Osteoblast (primary cell): ENCODE measurements around the gene EFR3B. TPM values are rescaled to one million over a fixed set of nuclear protein-coding genes. Genes with fewer than 3 reads are reported as not detected.

Experiments used
- DNase-seq: peaks from one replicate; pipeline ENCODE4 v3.0.0; 2011; ENCODE audit warnings: low spot score, mixed read lengths; ENCODE audit not compliant: insufficient read length; ENCODE audit errors: missing footprints
- H2AFZ ChIP-seq: 2 replicates; pipeline ENCODE4 v1.6.0; 2011; ENCODE audit warnings: mild to moderate bottlenecking, low read length
- H3K27ac ChIP-seq: 2 replicates; pipeline ENCODE4 v1.5.1; 2011; ENCODE audit warnings: mild to moderate bottlenecking, low read depth, low read length, moderate library complexity
- H3K27me3 ChIP-seq: 2 replicates; pipeline ENCODE4 v1.6.0; 2012; ENCODE audit warnings: mild to moderate bottlenecking, control low read depth, inconsistent platforms, low read length, moderate library complexity; ENCODE audit not compliant: insufficient read depth
- H3K36me3 ChIP-seq: 2 replicates; pipeline ENCODE4 v1.5.1; 2011; ENCODE audit warnings: mild to moderate bottlenecking, low read length, control low read depth, moderate library complexity; ENCODE audit not compliant: insufficient read depth
- H3K4me1 ChIP-seq: 2 replicates; pipeline ENCODE4 v1.5.1; 2011; ENCODE audit warnings: mild to moderate bottlenecking, low read length, control low read depth, moderate library complexity; ENCODE audit not compliant: insufficient read depth
- H3K4me2 ChIP-seq: 2 replicates; pipeline ENCODE4 v1.6.0; 2011; ENCODE audit warnings: mild to moderate bottlenecking, low read length; ENCODE audit not compliant: insufficient read depth
- H3K4me3 ChIP-seq: fragments of 200-600 bp; sonication (generic); 3 replicates; pipeline ENCODE4 v1.5.1; 2012; ENCODE audit warnings: mild to moderate bottlenecking, low read length, inconsistent platforms; ENCODE audit not compliant: insufficient read depth
- H3K79me2 ChIP-seq: 2 replicates; pipeline ENCODE4 v1.6.0; 2012; ENCODE audit warnings: mild to moderate bottlenecking, low read length, control low read depth, inconsistent platforms; ENCODE audit not compliant: insufficient read depth
- H3K9me3 ChIP-seq: 2 replicates; pipeline ENCODE4 v1.5.1; 2011; ENCODE audit warnings: low read depth, low read length, control low read depth
- H4K20me1 ChIP-seq: 2 replicates; pipeline ENCODE4 v1.6.0; 2012; ENCODE audit warnings: mild to moderate bottlenecking, low read length, control low read depth; ENCODE audit not compliant: insufficient read depth
- total RNA-seq: library from RNA; depleted of rRNA; stranded (reverse); fragments of >200 nt; gene quantifications from 2 replicates; pipeline ENCODE4 v1.2.3, GENCODE V29; 2012
- TF ChIP-seq, protein P1 (sequence below): IDR thresholded peaks from 2 replicates; pipeline ENCODE4 v1.5.1; 2011; ENCODE audit warnings: mild to moderate bottlenecking, low read depth, low read length, moderate library complexity; ENCODE audit errors: extremely low read depth

The EFR3B gene
- total RNA-seq, 1 donor: 0.72 TPM

DNA sequence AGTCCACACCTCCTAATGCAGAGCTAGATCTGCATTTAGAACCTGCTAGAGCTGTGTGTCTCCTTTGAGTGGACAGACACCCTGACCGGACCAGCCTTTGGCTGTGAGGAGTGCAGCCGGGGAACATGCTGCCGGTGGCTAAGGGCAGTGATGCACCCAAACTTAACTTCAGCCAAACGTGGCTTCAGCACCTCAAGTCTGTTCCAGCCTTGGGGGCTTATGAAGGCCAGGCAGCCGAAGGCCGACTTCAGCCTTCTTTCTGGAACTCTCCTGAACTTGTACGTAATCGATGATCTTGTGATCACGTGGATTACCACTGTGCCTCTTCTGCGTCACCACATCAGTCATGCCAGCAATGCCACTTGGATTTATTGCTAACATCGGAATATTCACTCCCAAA is 77.4 kb downstream of the EFR3B start:
- Histone ChIP-seq H3K27me3 (no peaks in the 10 kb centered on the region), H3K27ac (no peak overlapping the region), H3K36me3 (no peaks in the 10 kb centered on the region), H2AFZ (no peak overlapping the region), H3K9me3 (no peaks in the 10 kb centered on the region), H4K20me1 (no peaks in the 10 kb centered on the region), H3K4me3 (no peak overlapping the region), H3K4me2 (no peak overlapping the region), H3K4me1 (no peaks in the 10 kb centered on the region), H3K79me2 (no peaks in the 10 kb centered on the region)
- TF ChIP-seq, protein P1, sequence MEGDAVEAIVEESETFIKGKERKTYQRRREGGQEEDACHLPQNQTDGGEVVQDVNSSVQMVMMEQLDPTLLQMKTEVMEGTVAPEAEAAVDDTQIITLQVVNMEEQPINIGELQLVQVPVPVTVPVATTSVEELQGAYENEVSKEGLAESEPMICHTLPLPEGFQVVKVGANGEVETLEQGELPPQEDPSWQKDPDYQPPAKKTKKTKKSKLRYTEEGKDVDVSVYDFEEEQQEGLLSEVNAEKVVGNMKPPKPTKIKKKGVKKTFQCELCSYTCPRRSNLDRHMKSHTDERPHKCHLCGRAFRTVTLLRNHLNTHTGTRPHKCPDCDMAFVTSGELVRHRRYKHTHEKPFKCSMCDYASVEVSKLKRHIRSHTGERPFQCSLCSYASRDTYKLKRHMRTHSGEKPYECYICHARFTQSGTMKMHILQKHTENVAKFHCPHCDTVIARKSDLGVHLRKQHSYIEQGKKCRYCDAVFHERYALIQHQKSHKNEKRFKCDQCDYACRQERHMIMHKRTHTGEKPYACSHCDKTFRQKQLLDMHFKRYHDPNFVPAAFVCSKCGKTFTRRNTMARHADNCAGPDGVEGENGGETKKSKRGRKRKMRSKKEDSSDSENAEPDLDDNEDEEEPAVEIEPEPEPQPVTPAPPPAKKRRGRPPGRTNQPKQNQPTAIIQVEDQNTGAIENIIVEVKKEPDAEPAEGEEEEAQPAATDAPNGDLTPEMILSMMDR: no peak
- DNase-seq: no peak

DNA sequence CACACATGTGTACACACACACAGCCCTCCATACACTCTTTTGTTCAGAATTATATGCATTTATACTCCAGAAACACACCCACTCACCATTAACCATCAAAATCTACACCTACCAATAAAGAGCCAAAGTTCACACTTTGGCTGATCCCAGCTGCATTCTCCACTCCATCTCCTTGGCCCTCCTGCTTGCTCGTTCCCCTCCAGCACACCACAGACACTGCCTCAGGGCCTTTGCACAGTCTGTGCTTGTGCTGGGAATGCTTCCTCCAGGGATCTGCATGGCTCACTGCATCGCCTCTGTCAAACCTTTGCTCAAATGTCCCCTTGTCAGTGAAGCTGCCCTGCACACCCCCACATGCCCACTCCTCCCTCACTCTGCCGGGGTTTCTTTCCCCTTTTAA is 80.5 kb downstream of the EFR3B start:
- TF ChIP-seq, protein P1: no peak
- H4K20me1 ChIP-seq: no peaks in the 10 kb centered on the region
- H3K27me3 ChIP-seq: no peaks in the 10 kb centered on the region
- H3K27ac ChIP-seq: no peak overlapping the region
- no peaks in the 10 kb centered on the region for H3K4me1 ChIP-seq
- H2AFZ ChIP-seq: no peak overlapping the region
- H3K9me3 ChIP-seq: no peaks in the 10 kb centered on the region
- H3K36me3 ChIP-seq: no peaks in the 10 kb centered on the region
- no peaks in the 10 kb centered on the region for H3K79me2 ChIP-seq
- no peak overlapping the region for H3K4me3 ChIP-seq
- no peak for DNase-seq
- no peak overlapping the region for H3K4me2 ChIP-seq

DNA sequence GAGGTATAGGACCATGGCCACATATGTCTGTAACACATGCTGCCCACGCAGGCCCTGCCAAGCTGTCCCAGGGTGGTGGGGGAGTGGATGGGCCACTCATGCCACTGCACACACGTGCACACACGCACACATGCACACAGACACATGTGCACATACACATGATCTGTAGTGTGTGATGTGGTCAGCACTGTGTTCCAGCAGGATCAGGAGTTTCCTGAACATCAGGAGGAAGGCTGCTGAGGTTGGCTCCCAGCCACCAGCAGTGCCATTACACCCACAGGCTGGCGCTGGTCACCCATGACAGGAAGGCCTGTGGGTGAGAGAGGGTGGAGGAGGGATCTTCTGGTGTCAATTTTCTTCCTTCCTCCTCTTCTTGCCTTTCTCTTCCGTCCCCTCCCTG is 81.8 kb downstream of the EFR3B start:
- Histone ChIP-seq H3K36me3 (no peaks in the 10 kb centered on the region), H3K79me2 (no peaks in the 10 kb centered on the region), H3K4me2 (no peak overlapping the region), H2AFZ (no peak overlapping the region), H3K27me3 (no peaks in the 10 kb centered on the region), H3K9me3 (no peaks in the 10 kb centered on the region), H3K4me3 (no peak overlapping the region), H4K20me1 (no peaks in the 10 kb centered on the region), H3K27ac (no peak overlapping the region), H3K4me1 (peaks cover 4% of the 10 kb centered on the region)
- no peak for DNase-seq
- TF ChIP-seq, protein P1: no peak

DNA sequence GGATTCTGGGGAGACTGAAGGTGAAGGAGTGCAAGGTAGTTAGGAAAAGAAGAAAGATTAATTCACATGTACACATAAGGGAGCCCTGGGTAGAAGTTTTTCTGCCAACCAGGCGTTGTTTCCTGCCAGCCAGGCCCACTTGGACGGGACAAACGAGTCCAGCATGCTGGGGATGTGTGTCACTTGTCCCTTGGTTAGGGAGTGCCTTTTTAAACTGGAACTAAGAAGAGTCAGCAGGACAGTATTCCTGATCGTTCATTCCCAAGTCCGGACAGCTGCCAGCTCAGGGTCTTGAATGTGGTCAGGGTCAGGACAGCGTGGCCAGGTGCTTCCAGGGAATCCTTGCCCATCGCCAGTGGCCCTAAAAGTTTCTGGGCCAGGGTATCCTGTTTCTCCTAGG is 83.3 kb downstream of the EFR3B start:
- TF ChIP-seq, protein P1: no peak
- no peaks in the 10 kb centered on the region for H3K9me3 ChIP-seq
- H3K27me3 ChIP-seq: no peaks in the 10 kb centered on the region
- H3K4me3 ChIP-seq: no peak overlapping the region
- H3K4me1 ChIP-seq: peaks cover 4% of the 10 kb centered on the region
- H3K79me2 ChIP-seq: no peaks in the 10 kb centered on the region
- no peak overlapping the region for H3K27ac ChIP-seq
- H3K4me2 ChIP-seq: no peak overlapping the region
- no peaks in the 10 kb centered on the region for H3K36me3 ChIP-seq
- H4K20me1 ChIP-seq: no peaks in the 10 kb centered on the region
- no peak for DNase-seq
- H2AFZ ChIP-seq: no peak overlapping the region
